Lower leg skin (tissue), 3 donors: ENCODE results near the gene TEX101.

ENCODE experiments used
- POLR2A ChIP-seq, 2 donors: fragments of 450-650 bp; IDR thresholded peaks; one replicate each; pipeline ENCODE4 v1.6.1; 2016 to 2017; ENCODE audit warnings: antibody characterized with exemption in 2 of 2, mild to moderate bottlenecking in 1 of 2, moderate library complexity in 1 of 2
- TF ChIP-seq, protein P1 (sequence below), 3 donors: fragments of 450-650 bp; IDR thresholded peaks; one replicate each; pipeline ENCODE4 v1.5.1; 2016; ENCODE audit warnings: antibody characterized with exemption in 3 of 3, mild to moderate bottlenecking in 3 of 3, moderate library complexity in 2 of 3

DNA sequence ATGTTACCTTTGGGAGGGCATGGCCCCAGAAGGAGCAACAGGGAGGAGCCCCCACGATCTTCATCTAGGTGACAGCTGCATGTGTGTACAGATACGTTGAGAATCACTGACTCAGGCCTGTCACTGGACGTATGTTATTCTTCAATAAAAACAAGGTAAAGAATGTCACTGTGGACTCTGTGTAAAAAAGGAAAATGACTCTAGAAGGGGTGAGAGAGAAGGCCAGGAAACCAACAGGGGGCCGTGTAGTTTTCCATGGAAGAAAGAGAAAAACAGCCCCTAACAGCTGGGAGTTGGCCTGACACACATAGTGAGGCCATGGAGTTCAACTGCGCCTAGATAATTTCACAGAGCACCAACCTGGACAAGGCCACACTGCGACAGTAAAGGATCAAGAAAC lies 52.6 kb downstream of the TEX101 start:
- TF ChIP-seq, protein P1, sequence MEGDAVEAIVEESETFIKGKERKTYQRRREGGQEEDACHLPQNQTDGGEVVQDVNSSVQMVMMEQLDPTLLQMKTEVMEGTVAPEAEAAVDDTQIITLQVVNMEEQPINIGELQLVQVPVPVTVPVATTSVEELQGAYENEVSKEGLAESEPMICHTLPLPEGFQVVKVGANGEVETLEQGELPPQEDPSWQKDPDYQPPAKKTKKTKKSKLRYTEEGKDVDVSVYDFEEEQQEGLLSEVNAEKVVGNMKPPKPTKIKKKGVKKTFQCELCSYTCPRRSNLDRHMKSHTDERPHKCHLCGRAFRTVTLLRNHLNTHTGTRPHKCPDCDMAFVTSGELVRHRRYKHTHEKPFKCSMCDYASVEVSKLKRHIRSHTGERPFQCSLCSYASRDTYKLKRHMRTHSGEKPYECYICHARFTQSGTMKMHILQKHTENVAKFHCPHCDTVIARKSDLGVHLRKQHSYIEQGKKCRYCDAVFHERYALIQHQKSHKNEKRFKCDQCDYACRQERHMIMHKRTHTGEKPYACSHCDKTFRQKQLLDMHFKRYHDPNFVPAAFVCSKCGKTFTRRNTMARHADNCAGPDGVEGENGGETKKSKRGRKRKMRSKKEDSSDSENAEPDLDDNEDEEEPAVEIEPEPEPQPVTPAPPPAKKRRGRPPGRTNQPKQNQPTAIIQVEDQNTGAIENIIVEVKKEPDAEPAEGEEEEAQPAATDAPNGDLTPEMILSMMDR (IDR thresholded peaks at IDR 0.05), result no peak
- no peak for TF ChIP-seq POLR2A (IDR thresholded peaks at IDR 0.05)
